Kidney (tissue), 14 donors: ENCODE measurements around the gene MGAT4B. TPM values are rescaled to one million over a fixed set of nuclear protein-coding genes. Genes with fewer than 3 reads are reported as not detected.
A peak's percentile ranks its signal among the peaks of the same experiment; 100 is the strongest.

Source experiments
- DNase-seq, 5 donors: peaks; one replicate each; pipeline ENCODE4 v3.0.0-alpha.2; 2013 to 2020
- FAIRE-seq: peaks from 2 replicates; lab custom pipeline; 2012; peaks lifted over from hg19 to GRCh38; lab: Jason Lieb, UNC
- H3K27ac ChIP-seq, 2 donors: one replicate each; pipeline ENCODE4 v1.7.0; 2013; ENCODE audit warnings: low read depth in 2 of 2, low read length in 2 of 2, inconsistent platforms in 1 of 2
- H3K27me3 ChIP-seq: one replicate; pipeline ENCODE4 v1.7.1; 2013; ENCODE audit warnings: low read length, inconsistent platforms; ENCODE audit not compliant: control insufficient read depth, insufficient read depth
- H3K36me3 ChIP-seq, 3 donors: one replicate each; pipeline versions ENCODE4 v1.7.0 to v1.7.1; 2013; ENCODE audit warnings: low read length in 3 of 3, control low read depth in 1 of 3, inconsistent platforms in 1 of 3; ENCODE audit not compliant: insufficient read depth in 3 of 3, control insufficient read depth in 2 of 3
- H3K4me1 ChIP-seq, 3 donors: one replicate each; pipeline versions ENCODE4 v1.7.0 to v1.7.1; 2013; ENCODE audit warnings: low read length in 3 of 3, inconsistent platforms in 1 of 3, low read depth in 1 of 3; ENCODE audit not compliant: control insufficient read depth in 2 of 3, insufficient read depth in 2 of 3
- H3K4me3 ChIP-seq, 3 donors: one replicate each; pipeline versions ENCODE4 v1.7.0 to v1.8.1; 2013; ENCODE audit warnings: low read length in 3 of 3, control low read depth in 1 of 3, inconsistent platforms in 1 of 3
- H3K9ac ChIP-seq, 3 donors: one replicate each; pipeline versions ENCODE4 v1.7.0 to v1.7.1; 2013; ENCODE audit warnings: low read length in 3 of 3, control low read depth in 1 of 3, inconsistent platforms in 1 of 3
- H3K9me3 ChIP-seq, 3 donors: one replicate each; pipeline versions ENCODE4 v1.7.0 to v1.7.1; 2013; ENCODE audit warnings: low read length in 3 of 3, control low read depth in 1 of 3, inconsistent platforms in 1 of 3; ENCODE audit not compliant: control insufficient read depth in 2 of 3, insufficient read depth in 1 of 3
- intact Hi-C: fragments of 100-400 bp; cut with DNase I; formaldehyde crosslinking; loops from one replicate; pipeline ENCODE4 v1.11.1; 2022
- polyA plus RNA-seq: library from polyadenylated mRNA; stranded (reverse); fragments of 350-450 nt; fragmentation: Illumina TruSeq; extraction: RNeasy Lipid Tissue Mini Kit (QIAGEN cat#74804); gene quantifications from one replicate; pipeline ENCODE4 v1.2.3, GENCODE V29; 2014; ENCODE audit warnings: low read depth, low replicate concordance; ENCODE audit not compliant: insufficient read depth
- total RNA-seq: library from RNA; stranded (reverse); fragmentation: NEBNext Ultra II Directional; extraction: Animal tissue kit (Norgen Biotek cat#: 25700); gene quantifications from one replicate; pipeline ENCODE4 v1.2.1, GENCODE V29; 2021
- TF ChIP-seq, protein P1 (sequence below): IDR thresholded peaks from 3 replicates; pipeline ENCODE4 v1.5.1; 2012; ENCODE audit warnings: mild to moderate bottlenecking, moderate library complexity, borderline replicate concordance; ENCODE audit not compliant: insufficient read depth; ENCODE audit errors: extremely low read depth
- donor health status: control.
- donor health status: control.
- donor health status: control.
- donor health status: control.
- donor health status: control.
- donor health status: DM: yes; HTN: yes; CAD: no.
- donor health status: Normal renal cell carcinoma (clear cell type).

Gene MGAT4B
- total and polyA plus RNA-seq, 2 donors from 2014 or later, result 79.4 to 174 TPM

DNA sequence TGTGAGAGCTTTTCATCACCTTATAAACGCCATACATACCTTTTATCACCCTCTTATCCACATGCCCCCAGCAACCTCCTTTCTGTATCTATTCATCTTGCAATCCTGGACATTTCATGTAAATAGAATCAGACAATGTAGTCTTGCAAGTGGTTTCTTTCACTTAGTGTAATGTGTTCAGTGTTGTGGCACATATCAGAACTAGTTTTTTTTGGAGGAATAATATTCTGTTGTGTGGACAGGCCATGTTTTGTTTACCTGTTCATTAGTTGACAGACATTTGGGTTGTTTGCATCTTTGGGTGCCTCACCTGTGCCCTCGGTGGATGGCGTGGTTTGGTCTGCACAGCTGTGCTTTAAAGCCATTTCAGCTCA lies 15.4 kb upstream of the MGAT4B start:
- Histone ChIP-seq H3K27me3 (no peaks in the 10 kb centered on the region), H3K36me3 (peaks cover 3 to 36% (median 21%) of the 10 kb centered on the region in 3 donors), H3K4me1 (peaks cover 0 to 54% (median 53%) of the 10 kb centered on the region in 3 donors), H3K9ac (peak overlapping the region; percentile 59 to 99 (median 85)), H3K4me3 (peak overlapping the region; percentile 77 to 93 (median 84)), H3K9me3 (no peaks in the 10 kb centered on the region), H3K27ac (peak overlapping the region; percentile 99 to 100)
- TF ChIP-seq, protein P1, sequence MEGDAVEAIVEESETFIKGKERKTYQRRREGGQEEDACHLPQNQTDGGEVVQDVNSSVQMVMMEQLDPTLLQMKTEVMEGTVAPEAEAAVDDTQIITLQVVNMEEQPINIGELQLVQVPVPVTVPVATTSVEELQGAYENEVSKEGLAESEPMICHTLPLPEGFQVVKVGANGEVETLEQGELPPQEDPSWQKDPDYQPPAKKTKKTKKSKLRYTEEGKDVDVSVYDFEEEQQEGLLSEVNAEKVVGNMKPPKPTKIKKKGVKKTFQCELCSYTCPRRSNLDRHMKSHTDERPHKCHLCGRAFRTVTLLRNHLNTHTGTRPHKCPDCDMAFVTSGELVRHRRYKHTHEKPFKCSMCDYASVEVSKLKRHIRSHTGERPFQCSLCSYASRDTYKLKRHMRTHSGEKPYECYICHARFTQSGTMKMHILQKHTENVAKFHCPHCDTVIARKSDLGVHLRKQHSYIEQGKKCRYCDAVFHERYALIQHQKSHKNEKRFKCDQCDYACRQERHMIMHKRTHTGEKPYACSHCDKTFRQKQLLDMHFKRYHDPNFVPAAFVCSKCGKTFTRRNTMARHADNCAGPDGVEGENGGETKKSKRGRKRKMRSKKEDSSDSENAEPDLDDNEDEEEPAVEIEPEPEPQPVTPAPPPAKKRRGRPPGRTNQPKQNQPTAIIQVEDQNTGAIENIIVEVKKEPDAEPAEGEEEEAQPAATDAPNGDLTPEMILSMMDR, result no peak
- FAIRE-seq, result no peak
- DNase-seq, result no peak
- intact Hi-C loops, result no loop called here

DNA sequence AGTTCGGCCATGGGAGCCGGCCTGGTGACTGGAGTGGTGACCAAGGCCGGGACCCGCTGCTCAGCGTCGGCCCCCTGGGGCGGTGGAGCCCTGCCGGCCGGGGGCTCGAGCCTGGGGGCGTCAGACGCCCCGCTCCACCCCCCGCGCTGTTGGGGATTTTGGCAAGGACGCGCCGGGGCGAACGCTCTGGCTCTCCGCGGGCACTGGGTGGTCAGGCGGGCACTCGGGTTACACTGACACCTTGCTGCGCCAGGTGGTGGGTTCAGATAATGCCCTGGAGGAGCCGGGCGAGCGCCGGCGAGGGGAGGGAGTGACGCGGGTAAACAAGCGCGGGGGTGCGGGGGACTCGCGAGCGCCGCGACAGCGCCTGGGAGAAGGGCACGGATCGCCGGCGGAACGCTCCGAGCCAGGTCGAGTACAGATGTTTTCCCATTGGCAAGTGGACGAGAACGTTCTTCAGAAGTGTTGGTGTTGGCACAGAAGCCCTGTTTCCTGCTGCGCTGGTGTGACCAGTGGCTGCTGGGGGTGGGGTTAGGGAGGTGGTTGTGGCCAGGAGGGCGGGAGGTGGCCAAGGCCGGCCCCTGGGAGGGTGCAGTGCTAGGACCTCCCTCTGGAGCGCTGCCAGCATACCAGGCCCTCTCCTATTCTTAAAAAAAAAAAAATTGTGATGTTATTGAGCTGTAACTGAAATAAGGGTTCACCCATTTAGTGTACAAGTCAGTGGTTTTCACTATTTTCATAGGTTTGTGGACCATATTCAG lies 14.8 kb upstream of the MGAT4B start:
- H3K27me3 ChIP-seq, result no peaks in the 10 kb centered on the region
- H3K4me1 ChIP-seq, result peaks cover 0 to 55% (median 53%) of the 10 kb centered on the region in 3 donors
- H3K36me3 ChIP-seq, result peaks cover 3 to 31% (median 17%) of the 10 kb centered on the region in 3 donors
- FAIRE-seq (peak; percentile 17), DNase-seq (peak; percentile 93 to 99 (median 95))
- H3K9me3 ChIP-seq, result no peaks in the 10 kb centered on the region
- H3K9ac ChIP-seq, result peak overlapping the region; percentile 85 to 99 (median 93)
- TF ChIP-seq, protein P1, result no peak
- H3K4me3 ChIP-seq, result peak overlapping the region; percentile 77 to 93 (median 84)
- peak overlapping the region; percentile 99 to 100 for H3K27ac ChIP-seq
- intact Hi-C loops, result no loop called here

DNA sequence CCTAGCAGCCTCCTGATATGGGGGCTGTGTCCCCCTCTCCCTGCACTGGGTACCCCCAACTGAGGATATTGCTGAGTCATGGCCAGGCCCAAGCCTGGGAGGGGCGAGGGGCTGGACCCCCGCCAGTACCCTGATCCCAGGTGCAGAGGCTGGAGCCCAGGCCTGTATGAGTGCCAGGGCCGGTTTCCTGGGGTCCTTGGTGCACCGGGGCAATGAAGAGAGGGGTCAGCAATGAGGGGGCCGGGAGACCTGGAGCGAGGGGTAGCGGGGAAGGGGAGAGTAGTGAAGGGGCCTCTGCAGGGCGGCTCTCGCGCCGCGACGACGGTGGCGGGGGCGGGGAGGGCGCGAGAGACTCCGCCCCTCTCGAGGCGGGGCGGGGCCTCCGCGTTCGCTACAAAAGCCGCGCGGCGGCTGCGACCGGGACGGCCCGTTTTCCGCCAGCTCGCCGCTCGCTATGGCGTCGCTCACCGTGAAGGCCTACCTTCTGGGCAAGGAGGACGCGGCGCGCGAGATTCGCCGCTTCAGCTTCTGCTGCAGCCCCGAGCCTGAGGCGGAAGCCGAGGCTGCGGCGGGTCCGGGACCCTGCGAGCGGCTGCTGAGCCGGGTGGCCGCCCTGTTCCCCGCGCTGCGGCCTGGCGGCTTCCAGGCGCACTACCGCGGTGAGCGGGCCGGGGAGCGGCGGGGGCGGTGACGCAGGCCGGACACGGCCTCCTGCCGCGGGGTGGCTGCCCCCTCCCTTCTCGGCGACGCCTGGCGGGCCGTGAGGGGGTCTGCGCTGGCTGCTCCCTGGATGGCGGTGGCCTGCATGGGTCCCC lies 14.0 kb upstream of the MGAT4B start, which contains the start of gene SQSTM1:
Gene SQSTM1 (plus strand): TSS at position 423 of the 815 bp plus-strand sequence. CDS start 32 bp downstream, at position 455.
- intact Hi-C loops, result no loop called here
- FAIRE-seq, result no peak

More for the DNA sequence above, 14.0 kb upstream of the MGAT4B start, which contains the start of gene SQSTM1:
- TF ChIP-seq, protein P1, result no peak
- Histone ChIP-seq H3K4me1 (peaks cover 0 to 54% (median 50%) of the 10 kb centered on the region in 3 donors), H3K9me3 (no peaks in the 10 kb centered on the region), H3K27ac (peak within 1 kb of the TSS; percentile 99 to 100), H3K36me3 (peaks cover 3 to 24% (median 15%) of the 10 kb centered on the region in 3 donors), H3K27me3 (no peaks in the 10 kb centered on the region), H3K4me3 (peak within 1 kb of the TSS; percentile 77 to 93 (median 84)), H3K9ac (peak within 1 kb of the TSS; percentile 85 to 99 (median 93))
- peak; percentile 84 to 96 (median 93) for DNase-seq
